ENCODE results near the gene FARS2.
"Not testable (repeated sequence)": the region's sequence is repeated elsewhere in the genome, so short reads cannot be mapped to it uniquely, and the experiment has no call there.

The FARS2 gene

GRCh38 chr6:5772408-5773120 lies 511.3 kb downstream of the FARS2 start:
- FAIRE-seq, result no peak
- DNase-seq (ENCODE audit: low spot score), result no peak

- no peak for FAIRE-seq
- no peak for DNase-seq (ENCODE audit: low spot score)
Measured at GRCh38 chr6:5776104-5776503, 514.8 kb downstream of the FARS2 start.

- DNase-seq (ENCODE audit: low spot score), result no peak
- no peak for FAIRE-seq
Measured at GRCh38 chr6:5776706-5777390, 515.5 kb downstream of the FARS2 start.

GRCh38 chr6:5778317-5778857 lies 517.1 kb downstream of the FARS2 start:
- FAIRE-seq (no peak), DNase-seq (ENCODE audit: low spot score) (no peak)

- DNase-seq (ENCODE audit: low spot score), result no peak
- no peak for FAIRE-seq
Measured at GRCh38 chr6:5778906-5779305, 517.6 kb downstream of the FARS2 start.

- DNase-seq (ENCODE audit: low spot score), result no peak
- no peak for FAIRE-seq
Measured at GRCh38 chr6:5781019-5781418, 519.7 kb downstream of the FARS2 start.

- FAIRE-seq, result no peak
- DNase-seq (ENCODE audit: low spot score), result no peak
Measured at GRCh38 chr6:5781966-5782556, 520.7 kb downstream of the FARS2 start.

- FAIRE-seq, result no peak
- DNase-seq (ENCODE audit: low spot score), result no peak
Measured at GRCh38 chr6:5782783-5783547, 521.7 kb downstream of the FARS2 start.

GRCh38 chr6:5783584-5784089 lies 522.3 kb downstream of the FARS2 start:
- no peak for FAIRE-seq

GRCh38 chr6:5785249-5785648 lies 523.9 kb downstream of the FARS2 start:
- FAIRE-seq (no peak), DNase-seq (ENCODE audit: low spot score) (no peak)

More at GRCh38 chr6:5783584-5784089, 522.3 kb downstream of the FARS2 start:
- DNase-seq (ENCODE audit: low spot score), result no peak

- DNase-seq (ENCODE audit: low spot score) (no peak), FAIRE-seq (no peak)
Measured at GRCh38 chr6:5786321-5786968, 525.1 kb downstream of the FARS2 start.

- FAIRE-seq (no peak), DNase-seq (ENCODE audit: low spot score) (no peak)
Measured at GRCh38 chr6:5786969-5787720, 525.8 kb downstream of the FARS2 start.

GRCh38 chr6:5789426-5789825 lies 528.1 kb downstream of the FARS2 start:
- FAIRE-seq; DNase-seq (ENCODE audit: low spot score): not testable (repeated sequence)

- DNase-seq (ENCODE audit: low spot score); FAIRE-seq: not testable (repeated sequence)
Measured at GRCh38 chr6:5796555-5796954, 535.2 kb downstream of the FARS2 start.

GRCh38 chr6:5806406-5806805 lies 545.1 kb downstream of the FARS2 start:
- not testable (repeated sequence) for DNase-seq (ENCODE audit: low spot score); FAIRE-seq

- no peak for DNase-seq (ENCODE audit: low spot score)
- FAIRE-seq, result no peak
Measured at GRCh38 chr6:5809450-5809849, 548.1 kb downstream of the FARS2 start.

GRCh38 chr6:5811997-5812396 lies 550.7 kb downstream of the FARS2 start:
- FAIRE-seq, result no peak

GRCh38 chr6:5813625-5814027 lies 552.3 kb downstream of the FARS2 start:
- DNase-seq (ENCODE audit: low spot score), result no peak
- FAIRE-seq, result no peak

More at GRCh38 chr6:5811997-5812396, 550.7 kb downstream of the FARS2 start:
- DNase-seq (ENCODE audit: low spot score), result no peak

GRCh38 chr6:5814116-5814515 lies 552.8 kb downstream of the FARS2 start:
- no peak for DNase-seq (ENCODE audit: low spot score)
- no peak for FAIRE-seq

GRCh38 chr6:5814901-5815300 lies 553.6 kb downstream of the FARS2 start:
- FAIRE-seq (no peak), DNase-seq (ENCODE audit: low spot score) (no peak)

All from RCC 7860 (cell line).